Measurements from ENCODE around the gene ASPA. TPM values are rescaled to one million over a fixed set of nuclear protein-coding genes. Genes with fewer than 3 reads are reported as not detected.
"Not testable (repeated sequence)": the region's sequence is repeated elsewhere in the genome, so short reads cannot be mapped to it uniquely, and the experiment has no call there.

ASPA gene
- total RNA-seq, 4 donors from 2014 or later: 0.50 to 2.1 (median 0.78) TPM

DNA sequence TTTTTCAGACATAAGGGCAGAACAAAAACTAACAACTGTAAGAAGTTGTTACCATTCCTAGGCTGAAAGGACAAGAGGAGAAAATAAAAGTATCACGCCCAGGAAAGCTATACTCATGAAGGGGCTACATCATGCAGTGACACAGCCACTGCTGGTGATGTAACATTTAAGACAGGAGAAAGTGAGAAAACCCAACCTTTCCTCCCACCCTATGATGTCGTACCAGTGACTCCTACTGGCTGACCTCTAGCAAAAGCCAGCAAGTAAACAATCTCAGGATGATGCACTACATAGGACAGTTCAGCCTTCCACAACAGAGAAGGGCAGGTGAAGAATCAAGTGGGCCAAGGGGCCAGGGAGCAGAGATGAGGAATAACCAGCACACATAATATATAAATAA lies 28.2 kb upstream of the ASPA start:
- WGBS, 2 donors: 42 to 50% methylated on average over 2 of the region's 2 CpGs
- Histone ChIP-seq H3K27ac (no peak overlapping the region), H3K27me3 (no peaks in the 10 kb centered on the region), H3K4me1 (no peaks in the 10 kb centered on the region), H3K9me3 (no peaks in the 10 kb centered on the region), H3K4me3 (replicated peaks in 1 of 3) (no peak overlapping the region), H3K36me3 (no peaks in the 10 kb centered on the region)
- intact Hi-C loops (cut with DNase I): no loop called here
- no peak for DNase-seq
- TF ChIP-seq, protein P1, sequence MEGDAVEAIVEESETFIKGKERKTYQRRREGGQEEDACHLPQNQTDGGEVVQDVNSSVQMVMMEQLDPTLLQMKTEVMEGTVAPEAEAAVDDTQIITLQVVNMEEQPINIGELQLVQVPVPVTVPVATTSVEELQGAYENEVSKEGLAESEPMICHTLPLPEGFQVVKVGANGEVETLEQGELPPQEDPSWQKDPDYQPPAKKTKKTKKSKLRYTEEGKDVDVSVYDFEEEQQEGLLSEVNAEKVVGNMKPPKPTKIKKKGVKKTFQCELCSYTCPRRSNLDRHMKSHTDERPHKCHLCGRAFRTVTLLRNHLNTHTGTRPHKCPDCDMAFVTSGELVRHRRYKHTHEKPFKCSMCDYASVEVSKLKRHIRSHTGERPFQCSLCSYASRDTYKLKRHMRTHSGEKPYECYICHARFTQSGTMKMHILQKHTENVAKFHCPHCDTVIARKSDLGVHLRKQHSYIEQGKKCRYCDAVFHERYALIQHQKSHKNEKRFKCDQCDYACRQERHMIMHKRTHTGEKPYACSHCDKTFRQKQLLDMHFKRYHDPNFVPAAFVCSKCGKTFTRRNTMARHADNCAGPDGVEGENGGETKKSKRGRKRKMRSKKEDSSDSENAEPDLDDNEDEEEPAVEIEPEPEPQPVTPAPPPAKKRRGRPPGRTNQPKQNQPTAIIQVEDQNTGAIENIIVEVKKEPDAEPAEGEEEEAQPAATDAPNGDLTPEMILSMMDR (IDR thresholded peaks at IDR 0.05): no peak
- no peak for TF ChIP-seq POLR2A (IDR thresholded peaks at IDR 0.05)

DNA sequence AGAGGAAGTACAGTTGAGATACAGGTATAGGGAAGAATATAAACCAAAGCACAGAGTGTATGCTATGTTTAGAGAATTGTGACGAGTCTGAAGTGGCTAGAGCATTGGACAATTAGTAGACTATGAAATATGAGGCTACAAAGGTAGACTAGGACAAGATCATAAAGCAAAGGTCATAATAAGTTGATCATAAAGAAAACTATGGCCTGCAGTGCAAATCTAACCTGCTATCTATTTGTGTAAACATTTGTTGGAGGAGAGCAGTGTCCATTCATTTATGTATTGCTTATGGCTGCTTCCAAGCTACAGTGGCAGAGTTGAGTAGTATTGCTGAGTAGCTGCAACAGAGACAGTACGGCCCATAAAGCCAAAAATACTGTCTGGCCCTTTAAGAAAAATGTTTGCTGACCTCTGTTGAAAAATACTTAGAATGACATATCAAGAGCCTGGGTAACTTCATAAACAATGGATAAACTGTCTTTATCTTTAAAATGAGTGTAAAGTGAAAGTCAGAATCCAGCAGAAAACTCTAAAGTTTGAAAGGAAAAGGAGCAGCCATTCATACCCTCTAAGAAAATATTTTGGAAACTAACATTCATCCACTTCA lies 27.6 kb upstream of the ASPA start:
- TF ChIP-seq, protein P1 (IDR thresholded peaks at IDR 0.05): no peak
- TF ChIP-seq POLR2A (IDR thresholded peaks at IDR 0.05): no peak

DNA sequence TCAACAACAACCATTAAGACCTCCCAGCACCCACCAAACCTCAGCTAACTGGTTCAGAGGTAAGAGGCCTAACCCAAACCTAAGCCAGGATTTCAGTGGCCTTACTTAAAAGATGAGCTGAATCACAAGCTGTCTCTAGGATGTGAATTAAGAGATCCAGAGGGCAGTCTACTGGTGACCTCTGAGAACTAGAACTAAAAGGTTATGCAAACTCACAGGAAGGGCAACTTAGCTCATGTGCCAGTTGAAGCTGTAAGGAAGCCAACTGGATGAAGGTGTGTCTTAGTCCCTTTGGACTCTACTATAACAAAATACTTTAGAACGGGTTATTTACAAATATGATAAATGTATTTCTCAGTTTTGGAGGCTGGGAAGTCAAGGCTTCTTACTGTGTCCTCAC lies 9.4 kb upstream of the ASPA start:
- H3K4me1 ChIP-seq; H3K36me3 ChIP-seq; DNase-seq; intact Hi-C loops (cut with DNase I); H3K4me3 ChIP-seq (replicated peaks in 1 of 3); H3K9me3 ChIP-seq; H3K27me3 ChIP-seq; H3K27ac ChIP-seq: not testable (repeated sequence)
- WGBS, 2 donors: 84 to 90% methylated on average over 1 of the region's 1 CpG

More for the DNA sequence above, 27.6 kb upstream of the ASPA start:
- no peaks in the 10 kb centered on the region for H3K36me3 ChIP-seq
- no peaks in the 10 kb centered on the region for H3K9me3 ChIP-seq
- DNase-seq: no peak
- 48 to 53% methylated on average over 2 of the region's 2 CpGs for WGBS, 2 donors
- no peaks in the 10 kb centered on the region for H3K27me3 ChIP-seq
- H3K27ac ChIP-seq: no peak overlapping the region
- no peak overlapping the region for H3K4me3 ChIP-seq (replicated peaks in 1 of 3)
- intact Hi-C loops (cut with DNase I): no loop called here
- no peaks in the 10 kb centered on the region for H3K4me1 ChIP-seq

DNA sequence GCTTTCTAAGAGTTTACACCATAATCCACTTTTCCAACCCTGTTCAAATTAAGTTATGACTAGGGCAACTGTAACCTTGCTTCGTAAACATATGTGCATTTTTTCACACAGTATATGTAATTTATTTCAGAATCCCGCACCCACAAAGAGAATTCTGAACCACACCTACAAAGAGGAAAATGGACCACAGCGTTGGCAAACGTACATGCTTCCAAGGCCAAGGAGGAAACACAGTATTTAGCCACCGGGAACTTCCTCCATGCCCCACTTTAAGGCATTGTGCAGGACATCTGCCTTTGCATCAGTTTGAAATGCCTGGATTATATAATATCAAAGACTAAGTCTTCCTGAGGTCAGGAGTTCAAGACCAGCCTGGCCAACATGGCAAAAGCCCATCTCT lies 6.3 kb upstream of the ASPA start:
- no peaks in the 10 kb centered on the region for H3K36me3 ChIP-seq
- H3K4me3 ChIP-seq (replicated peaks in 1 of 3): no peak overlapping the region
- H3K9me3 ChIP-seq: no peaks in the 10 kb centered on the region
- H3K27ac ChIP-seq: no peak overlapping the region
- WGBS, 2 donors: 73 to 76% methylated on average over 5 of the region's 5 CpGs
- no peaks in the 10 kb centered on the region for H3K27me3 ChIP-seq
- intact Hi-C loops (cut with DNase I): no loop called here
- no peak for DNase-seq
- TF ChIP-seq, protein P1 (IDR thresholded peaks at IDR 0.05): no peak
- TF ChIP-seq POLR2A (IDR thresholded peaks at IDR 0.05): no peak
- peaks cover 2 to 3% of the 10 kb centered on the region in 2 donors for H3K4me1 ChIP-seq

DNA sequence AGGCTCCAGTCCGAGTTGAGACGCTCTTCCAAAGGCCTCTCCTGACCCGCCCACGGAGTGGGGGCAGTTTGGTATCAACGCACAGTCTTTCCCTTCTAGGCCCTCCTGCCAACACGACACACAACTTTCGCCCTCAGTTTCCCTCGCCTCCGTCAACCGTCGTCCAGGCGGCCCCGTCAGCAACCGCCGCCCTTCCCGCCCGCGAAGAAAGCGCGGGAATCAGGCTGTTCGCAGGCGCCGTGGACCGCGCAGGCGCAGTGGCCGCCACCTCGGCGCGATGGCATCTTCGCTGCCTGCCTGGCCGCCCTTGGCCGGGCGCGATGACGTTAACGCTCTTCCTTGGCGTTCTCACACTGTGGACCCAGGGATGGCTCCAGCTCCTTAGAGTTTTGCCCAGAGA lies 4.2 kb upstream of the ASPA start, which contains the start of gene SPATA22:
Gene SPATA22, minus strand, starts transcription at position 221 of the 400 bp plus-strand sequence. CDS start 2,494 bp downstream, outside the sequence.
- no peak within 1 kb of the TSS for H3K27ac ChIP-seq
- no peaks in the 10 kb centered on the region for H3K9me3 ChIP-seq
- H3K4me1 ChIP-seq: peaks cover 3 to 4% of the 10 kb centered on the region in 2 donors
- 96 to 97% methylated on average over 38 of the region's 38 CpGs for WGBS, 2 donors
- H3K4me3 ChIP-seq (replicated peaks in 1 of 3): no peak within 1 kb of the TSS
- H3K36me3 ChIP-seq: no peaks in the 10 kb centered on the region
- no peaks in the 10 kb centered on the region for H3K27me3 ChIP-seq
- intact Hi-C loops (cut with DNase I): no loop called here
- TF ChIP-seq, protein P1 (IDR thresholded peaks at IDR 0.05): no peak
- TF ChIP-seq POLR2A (IDR thresholded peaks at IDR 0.05): no peak
- no peak for DNase-seq
